ENCODE data around the gene ONECUT3.

The ONECUT3 gene

GRCh38 chr19:1799695-1800342, 46.5 kb downstream of the ONECUT3 start:
- no peak for DNase-seq

GRCh38 chr19:1804858-1805257, 51.6 kb downstream of the ONECUT3 start:
- no peak for DNase-seq

GRCh38 chr19:1805401-1806183, 52.3 kb downstream of the ONECUT3 start:
- DNase-seq, result no peak

- DNase-seq, result no peak
These were observed 53.1 kb downstream of the ONECUT3 start for GRCh38 chr19:1806184-1807029.

GRCh38 chr19:1807030-1807694, 53.9 kb downstream of the ONECUT3 start:
- DNase-seq, result no peak

GRCh38 chr19:1807695-1808394, 54.5 kb downstream of the ONECUT3 start:
- no peak for DNase-seq

GRCh38 chr19:1808395-1808731, 55.1 kb downstream of the ONECUT3 start:
- no peak for DNase-seq

GRCh38 chr19:1809678-1810077, 56.4 kb downstream of the ONECUT3 start:
- no peak for DNase-seq

GRCh38 chr19:1810439-1811160, 57.3 kb downstream of the ONECUT3 start:
- DNase-seq, result no peak

GRCh38 chr19:1811472-1811894, 58.2 kb downstream of the ONECUT3 start:
- peak; percentile 78 for DNase-seq

GRCh38 chr19:1811942-1812425, 58.7 kb downstream of the ONECUT3 start, which contains the start of gene ATP8B3:
TSS of gene ATP8B3 (minus strand) at chr19:1812276. CDS start at chr19:1811736, 540 bp downstream.
- peak; percentile 83 for DNase-seq

- DNase-seq, result peak; percentile 92
These were observed 59.3 kb downstream of the ONECUT3 start for GRCh38 chr19:1812426-1813191.

- no peak for DNase-seq
These were observed 60.2 kb downstream of the ONECUT3 start for GRCh38 chr19:1813192-1814182.

- DNase-seq, result no peak
These were observed 61.1 kb downstream of the ONECUT3 start for GRCh38 chr19:1814391-1814790.

GRCh38 chr19:1814833-1815604, 61.7 kb downstream of the ONECUT3 start:
- DNase-seq, result no peak

- no peak for DNase-seq
These were observed 62.6 kb downstream of the ONECUT3 start for GRCh38 chr19:1815605-1816529.
